GM23248 (cell line): ENCODE measurements around the gene RAI1. TPM values are rescaled to one million over a fixed set of nuclear protein-coding genes. Genes with fewer than 3 reads are reported as not detected.

ENCODE experiments used
- DNase-seq: peaks from one replicate; pipeline ENCODE4 v3.0.0-alpha.2; 2015
- H2AFZ ChIP-seq: fragments of 200-600 bp; sonication (generic); 2 replicates; pipeline ENCODE4 v1.6.1; 2016; ENCODE audit warnings: antibody characterized with exemption
- H3F3A ChIP-seq: fragments of 200-600 bp; sonication (generic); 2 replicates; pipeline ENCODE4 v1.6.1; 2016; ENCODE audit warnings: mild to moderate bottlenecking, antibody characterized with exemption, mixed run types; ENCODE audit not compliant: insufficient read depth
- H3K27ac ChIP-seq: fragments of 200-600 bp; sonication (generic); 2 replicates; pipeline ENCODE4 v1.5.1; 2016; ENCODE audit warnings: mild to moderate bottlenecking
- H3K27me3 ChIP-seq: fragments of 200-600 bp; sonication (generic); replicated peaks from 2 replicates; pipeline ENCODE4 v1.6.1; 2016; ENCODE audit warnings: mild to moderate bottlenecking; ENCODE audit not compliant: insufficient read depth
- H3K36me3 ChIP-seq: fragments of 200-600 bp; sonication (generic); 2 replicates; pipeline ENCODE4 v1.6.1; 2016; ENCODE audit warnings: low read depth, mild to moderate bottlenecking
- H3K4me1 ChIP-seq: fragments of 200-600 bp; sonication (generic); 2 replicates; pipeline ENCODE4 v1.6.1; 2016; ENCODE audit warnings: mild to moderate bottlenecking; ENCODE audit not compliant: insufficient read depth
- H3K4me2 ChIP-seq: fragments of 200-600 bp; sonication (generic); one replicate; pipeline ENCODE4 v1.6.1; 2016; ENCODE audit warnings: mild to moderate bottlenecking; ENCODE audit not compliant: unreplicated experiment
- H3K4me3 ChIP-seq: fragments of 200-600 bp; sonication (generic); 2 replicates; pipeline ENCODE4 v1.5.1; 2016; ENCODE audit warnings: mild to moderate bottlenecking
- H3K79me2 ChIP-seq: fragments of 200-600 bp; sonication (generic); 2 replicates; pipeline ENCODE4 v1.6.1; 2016; ENCODE audit warnings: mild to moderate bottlenecking; ENCODE audit not compliant: insufficient read depth
- H3K9ac ChIP-seq: fragments of 200-600 bp; sonication (generic); 2 replicates; pipeline ENCODE4 v1.6.1; 2016; ENCODE audit warnings: mild to moderate bottlenecking
- H3K9me2 ChIP-seq: fragments of 200-600 bp; sonication (generic); 2 replicates; pipeline ENCODE4 v1.6.1; 2016; ENCODE audit warnings: mixed run types, mild to moderate bottlenecking, moderate library complexity; ENCODE audit not compliant: insufficient read depth
- H3K9me3 ChIP-seq: fragments of 200-600 bp; sonication (generic); one replicate; pipeline ENCODE4 v1.6.1; 2017; ENCODE audit warnings: low read depth
- H4K20me1 ChIP-seq: fragments of 200-600 bp; sonication (generic); 2 replicates; pipeline ENCODE4 v1.6.0; 2016; ENCODE audit not compliant: insufficient read depth
- EZH2 ChIP-seq: fragments of 200-600 bp; sonication (generic); IDR thresholded peaks from 2 replicates; pipeline ENCODE4 v1.6.1; 2018; ENCODE audit warnings: antibody characterized with exemption, mild to moderate bottlenecking; ENCODE audit not compliant: insufficient read depth, poor library complexity, severe bottlenecking
- EZH2phosphoT487 ChIP-seq: fragments of 200-600 bp; sonication (generic); IDR thresholded peaks from 2 replicates; pipeline ENCODE4 v1.6.1; 2018; ENCODE audit warnings: antibody characterized with exemption, moderate library complexity, mild to moderate bottlenecking, low read depth; ENCODE audit not compliant: insufficient read depth
- WGBS, 2 experiments: methylation state at CpG; one replicate each; pipeline ENCODE4 v1.1.6; 2015 to 2017; ENCODE audit warnings: low lambda C conversion rate in 2 of 2, low coverage in 1 of 2; ENCODE audit errors: missing lambda C conversion rate in 2 of 2; 5-methylcytosine and 5-hydroxymethylcytosine counted together
- in situ Hi-C: fragments of 300-500 bp; cut with MboI; formaldehyde crosslinking; loops from 2 replicates; pipeline ENCODE4 v1.15.0; 2020
- polyA plus RNA-seq: library from polyadenylated mRNA; unstranded; fragments of >200 nt; fragmentation: Nextera tagmentation; extraction: Ambion mirVana; gene quantifications from 2 replicates; pipeline ENCODE4 v1.2.1, GENCODE V29; 2016
- total RNA-seq: library from RNA; depleted of rRNA; stranded (reverse); fragments of >200 nt; shearing (Covaris generic); gene quantifications from 2 replicates; pipeline ENCODE4 v1.2.3, GENCODE V29; 2014

The RAI1 gene
- total and polyA plus RNA-seq, 2 experiments from 2014 or later, result 5.2 to 9.1 TPM

DNA sequence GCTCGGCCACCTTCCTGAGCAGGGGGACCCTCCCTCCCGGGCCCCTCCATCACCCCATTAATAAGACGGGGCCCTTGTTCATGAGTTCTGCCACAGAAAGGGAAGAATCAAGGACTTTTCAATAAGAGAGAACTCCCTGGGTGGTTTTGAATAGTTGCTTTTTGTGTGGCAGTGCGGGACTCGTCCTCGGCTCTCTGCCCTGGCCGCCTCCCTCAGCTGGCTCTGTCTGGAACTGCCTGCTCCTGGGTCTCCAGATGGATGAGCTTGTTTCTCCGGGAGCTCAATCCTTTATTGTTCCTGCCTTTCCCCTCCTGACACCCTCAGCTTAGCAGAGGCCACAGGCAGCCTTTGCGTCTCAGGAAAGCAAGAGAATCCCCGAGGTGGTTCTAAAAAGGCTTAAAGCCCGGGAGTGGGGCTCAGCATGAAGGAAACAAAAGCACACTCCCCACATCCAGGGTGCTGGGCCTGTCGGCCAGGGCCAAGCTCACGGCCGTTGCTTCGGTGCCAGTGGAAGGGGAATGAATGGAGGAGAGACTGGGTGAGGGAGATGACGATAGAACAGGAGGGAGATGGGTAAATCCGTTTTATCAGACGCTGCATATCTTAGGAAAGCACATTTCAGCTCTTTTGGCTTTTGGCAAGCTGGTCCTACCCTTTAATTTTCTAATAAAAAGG, 60.2 kb downstream of the RAI1 start:
- Histone ChIP-seq H3K4me1 (peaks cover 36% of the 10 kb centered on the region), H3K4me3 (no peak overlapping the region), H3K4me2 (peak overlapping the region; percentile 16), H4K20me1 (no peaks in the 10 kb centered on the region), H3F3A (peaks cover 4% of the 10 kb centered on the region; the same call in 1 of the 2 replicates), H3K79me2 (peaks cover 94% of the 10 kb centered on the region), H3K36me3 (no peaks in the 10 kb centered on the region), H3K9me3 (no peaks in the 10 kb centered on the region), H3K27ac (peak overlapping the region; percentile 33), H2AFZ (no peak overlapping the region), H3K9ac (peak overlapping the region; percentile 52), H3K27me3 (no peaks in the 10 kb centered on the region), H3K9me2 (no peaks in the 10 kb centered on the region)
- no peak for TF ChIP-seq EZH2phosphoT487
- no peak for TF ChIP-seq EZH2
- 20 to 24% methylated on average over 18 of the region's 18 CpGs for WGBS, 2 experiments
- in situ Hi-C loops, result no loop called here
- DNase-seq, result peak; percentile 62

DNA sequence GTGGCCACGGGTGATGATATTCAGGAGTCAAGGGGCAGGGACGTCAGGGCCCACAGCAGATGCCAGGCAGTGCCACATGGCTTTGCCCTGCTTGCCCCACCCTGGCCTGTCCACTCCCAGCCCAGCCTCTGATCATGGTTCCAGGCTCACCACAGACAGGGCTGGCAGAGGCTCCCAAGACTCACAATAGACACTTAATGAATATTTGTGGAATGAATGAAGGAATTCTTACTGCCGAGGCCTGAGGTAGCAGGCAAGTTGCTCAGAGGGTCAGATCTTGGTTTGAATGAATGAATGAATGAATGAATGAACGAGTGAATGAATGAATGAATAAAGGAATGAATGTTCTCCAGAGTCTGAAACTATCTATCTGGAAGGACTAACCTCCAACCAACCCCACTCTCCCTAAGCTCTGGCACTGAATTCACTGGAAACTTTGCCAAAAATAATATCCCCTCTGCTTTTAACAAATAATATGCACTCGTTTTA, 60.9 kb downstream of the RAI1 start:
- Histone ChIP-seq H3K9me2 (no peaks in the 10 kb centered on the region), H3K4me3 (no peak overlapping the region), H3K9ac (peak overlapping the region; percentile 52; the same call in 1 of the 2 replicates), H3K27ac (peak overlapping the region; percentile 33), H3K79me2 (peaks cover 92% of the 10 kb centered on the region), H3K4me1 (peaks cover 41% of the 10 kb centered on the region), H3K9me3 (no peaks in the 10 kb centered on the region), H3F3A (no peaks in the 10 kb centered on the region), H3K4me2 (no peak overlapping the region), H3K27me3 (no peaks in the 10 kb centered on the region), H4K20me1 (no peaks in the 10 kb centered on the region), H3K36me3 (no peaks in the 10 kb centered on the region), H2AFZ (no peak overlapping the region)
- WGBS, 2 experiments, result 20 to 22% methylated on average over 5 of the region's 5 CpGs
- no peak for TF ChIP-seq EZH2
- no peak for TF ChIP-seq EZH2phosphoT487
- in situ Hi-C loops, result no loop called here
- peak; percentile 66 for DNase-seq

DNA sequence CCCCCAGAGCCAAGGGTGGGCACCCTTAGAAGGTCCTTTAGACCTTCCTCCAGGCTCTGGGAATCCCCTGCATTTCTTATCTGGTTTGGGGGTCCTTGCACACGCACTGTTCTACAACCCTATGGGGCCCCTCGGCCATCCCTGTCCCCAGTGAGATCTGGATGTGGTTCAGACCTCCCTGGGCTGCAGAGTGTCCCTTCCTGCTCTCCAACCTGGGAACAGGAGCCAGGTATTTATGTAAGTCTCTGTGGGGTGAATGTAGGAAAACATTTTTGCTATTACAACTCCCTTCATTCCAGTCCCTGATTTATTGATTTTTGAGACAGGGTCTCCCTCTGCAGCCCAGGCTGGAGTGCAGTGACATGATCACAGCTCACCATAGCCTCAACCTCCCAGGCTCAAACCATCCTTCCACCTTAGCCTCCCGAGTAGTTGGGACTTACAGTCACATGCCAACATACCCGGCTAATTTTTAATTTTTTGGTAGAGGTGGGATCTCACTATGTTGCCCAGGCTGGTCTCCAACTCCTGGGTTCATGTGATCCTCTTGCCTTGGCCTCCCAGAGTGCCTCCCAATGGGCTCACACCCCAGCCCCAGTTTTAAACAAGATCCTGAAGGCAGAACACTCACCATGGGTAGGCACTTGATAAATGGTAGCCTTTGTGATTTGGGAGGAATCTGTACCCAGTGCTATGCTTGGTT, 61.6 kb downstream of the RAI1 start:
- Histone ChIP-seq H3K9me3 (no peaks in the 10 kb centered on the region), H3K4me1 (peaks cover 45% of the 10 kb centered on the region), H3F3A (no peaks in the 10 kb centered on the region), H3K4me3 (no peak overlapping the region), H3K36me3 (no peaks in the 10 kb centered on the region), H3K27ac (no peak overlapping the region), H3K4me2 (no peak overlapping the region), H3K9me2 (no peaks in the 10 kb centered on the region), H3K27me3 (no peaks in the 10 kb centered on the region), H4K20me1 (no peaks in the 10 kb centered on the region), H3K79me2 (peaks cover 92% of the 10 kb centered on the region), H2AFZ (no peak overlapping the region), H3K9ac (no peak overlapping the region)
- in situ Hi-C loops, result no loop called here
- no peak for TF ChIP-seq EZH2
- no peak for TF ChIP-seq EZH2phosphoT487
- 79 to 85% methylated on average over 4 of the region's 4 CpGs for WGBS, 2 experiments
- DNase-seq, result no peak

DNA sequence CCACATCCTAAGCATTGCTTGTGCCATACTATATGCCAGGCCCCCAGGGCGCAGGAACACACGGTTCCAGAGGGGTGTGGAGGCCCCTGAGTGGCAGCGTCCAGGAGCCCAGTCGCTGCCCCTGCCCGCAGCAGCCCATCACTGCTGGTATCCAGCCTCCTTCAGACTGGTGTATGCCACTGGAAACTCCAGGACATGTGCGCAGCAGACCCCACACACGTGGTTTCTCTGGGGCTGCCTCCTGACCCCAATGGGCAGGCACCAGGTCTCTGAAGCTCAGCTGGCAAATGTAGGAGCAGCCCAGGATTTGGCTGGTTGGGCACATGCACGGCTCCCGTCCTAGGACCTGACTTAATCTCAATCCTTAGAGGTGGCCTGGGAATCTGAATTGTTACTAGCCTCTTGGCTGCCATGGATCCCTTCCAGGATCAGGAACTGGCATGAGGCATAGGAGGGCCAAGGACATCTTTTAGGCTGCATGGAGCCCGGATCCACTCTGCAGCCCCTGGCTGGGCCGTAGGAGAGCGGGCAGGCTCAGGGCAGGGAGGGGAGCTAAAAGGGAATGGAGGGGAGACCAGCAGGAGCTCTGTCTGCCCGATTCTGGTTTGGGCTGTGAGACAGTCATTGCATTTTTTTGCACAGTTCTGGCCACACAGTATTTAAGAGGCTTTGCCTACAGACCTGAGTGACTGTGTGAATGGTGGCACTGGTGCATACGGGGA, 62.3 kb downstream of the RAI1 start:
- H3K27ac ChIP-seq, result no peak overlapping the region
- H3K79me2 ChIP-seq, result peaks cover 94% of the 10 kb centered on the region
- H3K4me1 ChIP-seq, result peaks cover 45% of the 10 kb centered on the region

More for the DNA sequence above, 62.3 kb downstream of the RAI1 start:
- no peaks in the 10 kb centered on the region for H4K20me1 ChIP-seq
- no peaks in the 10 kb centered on the region for H3F3A ChIP-seq
- in situ Hi-C loops, result no loop called here
- H3K4me2 ChIP-seq, result no peak overlapping the region
- no peak overlapping the region for H3K4me3 ChIP-seq
- no peak overlapping the region for H3K9ac ChIP-seq
- 93 to 95% methylated on average over 14 of the region's 14 CpGs for WGBS, 2 experiments
- no peaks in the 10 kb centered on the region for H3K27me3 ChIP-seq
- H3K36me3 ChIP-seq, result no peaks in the 10 kb centered on the region
- DNase-seq, result no peak
- no peak overlapping the region for H2AFZ ChIP-seq
- no peak for TF ChIP-seq EZH2phosphoT487
- TF ChIP-seq EZH2, result no peak
- H3K9me2 ChIP-seq, result no peaks in the 10 kb centered on the region
- no peaks in the 10 kb centered on the region for H3K9me3 ChIP-seq
